ENCODE results near the gene TENM3. TPM values are rescaled to one million over a fixed set of nuclear protein-coding genes. Genes with fewer than 3 reads are reported as not detected.

The TENM3 gene
- polyA plus RNA-seq, 1 of the 3 experiments (the other 2 are of a cell fraction): 10.4 TPM

DNA sequence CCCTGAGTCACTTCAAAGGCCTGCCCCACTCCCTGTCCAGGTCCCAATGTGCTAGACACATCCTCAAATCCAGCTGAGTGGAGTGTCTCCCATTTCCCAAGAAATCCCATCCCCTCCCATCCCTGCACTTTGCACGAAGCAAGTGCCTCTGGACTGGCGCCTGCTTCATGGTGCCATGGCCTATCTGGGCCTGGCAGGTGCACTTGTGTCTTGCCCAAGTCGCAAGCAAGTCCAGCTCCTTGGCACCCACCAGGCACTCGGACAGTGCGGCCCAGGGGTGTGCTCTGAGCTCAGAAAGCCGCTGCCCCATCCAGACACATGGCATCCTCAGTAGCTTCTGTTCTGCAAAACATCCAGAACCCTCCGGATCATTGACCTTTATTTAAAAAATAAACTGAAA lies 576.5 kb downstream of the TENM3 start:
- H3K27me3 ChIP-seq (ENCODE audit: insufficient read depth): no peaks in the 10 kb centered on the region
- H3K9ac ChIP-seq: no peak overlapping the region
- H3K9me3 ChIP-seq: no peaks in the 10 kb centered on the region
- POLR2A ChIA-PET: interaction anchor here (0.6 to 1.4 kb wide), 2 partner anchors 8 to 429 kb away, joined by 3 to 5 read pairs; no protein-coding TSS in a partner anchor
- H3F3A ChIP-seq (replicated peaks; ENCODE audit: insufficient read depth): no peaks in the 10 kb centered on the region
- no peaks in the 10 kb centered on the region for H3K36me3 ChIP-seq (replicated peaks in 1 of 2; ENCODE audit: control insufficient read depth in 1 of 2, insufficient read depth in 2 of 2, low read length in 1 of 2)
- no peaks in the 10 kb centered on the region for H3K4me1 ChIP-seq (ENCODE audit: control insufficient read depth in 1 of 2, insufficient read depth in 2 of 2, low read depth in 1 of 2, low read length in 1 of 2)
- TF ChIP-seq RAD21 (IDR thresholded peaks at IDR 0.05; ENCODE audit: low read length) (no peak), TEAD4 (IDR thresholded peaks at IDR 0.05; ENCODE audit: borderline replicate concordance, insufficient read depth) (no peak), EP300 (IDR thresholded peaks at IDR 0.05; ENCODE audit: borderline replicate concordance in 1 of 2, low read depth in 1 of 2, low read length in 1 of 2) (no peak), EZH2phosphoT487 (IDR thresholded peaks at IDR 0.05; ENCODE audit: borderline replicate concordance, low read depth) (no peak), MXI1 (IDR thresholded peaks at IDR 0.05; ENCODE audit: low read depth, low read length) (no peak)
- TF ChIP-seq, protein P1, sequence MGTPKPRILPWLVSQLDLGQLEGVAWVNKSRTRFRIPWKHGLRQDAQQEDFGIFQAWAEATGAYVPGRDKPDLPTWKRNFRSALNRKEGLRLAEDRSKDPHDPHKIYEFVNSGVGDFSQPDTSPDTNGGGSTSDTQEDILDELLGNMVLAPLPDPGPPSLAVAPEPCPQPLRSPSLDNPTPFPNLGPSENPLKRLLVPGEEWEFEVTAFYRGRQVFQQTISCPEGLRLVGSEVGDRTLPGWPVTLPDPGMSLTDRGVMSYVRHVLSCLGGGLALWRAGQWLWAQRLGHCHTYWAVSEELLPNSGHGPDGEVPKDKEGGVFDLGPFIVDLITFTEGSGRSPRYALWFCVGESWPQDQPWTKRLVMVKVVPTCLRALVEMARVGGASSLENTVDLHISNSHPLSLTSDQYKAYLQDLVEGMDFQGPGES (IDR thresholded peaks at IDR 0.05; ENCODE audit: low read depth, low read length): no peak
- TF ChIP-seq, protein P2, sequence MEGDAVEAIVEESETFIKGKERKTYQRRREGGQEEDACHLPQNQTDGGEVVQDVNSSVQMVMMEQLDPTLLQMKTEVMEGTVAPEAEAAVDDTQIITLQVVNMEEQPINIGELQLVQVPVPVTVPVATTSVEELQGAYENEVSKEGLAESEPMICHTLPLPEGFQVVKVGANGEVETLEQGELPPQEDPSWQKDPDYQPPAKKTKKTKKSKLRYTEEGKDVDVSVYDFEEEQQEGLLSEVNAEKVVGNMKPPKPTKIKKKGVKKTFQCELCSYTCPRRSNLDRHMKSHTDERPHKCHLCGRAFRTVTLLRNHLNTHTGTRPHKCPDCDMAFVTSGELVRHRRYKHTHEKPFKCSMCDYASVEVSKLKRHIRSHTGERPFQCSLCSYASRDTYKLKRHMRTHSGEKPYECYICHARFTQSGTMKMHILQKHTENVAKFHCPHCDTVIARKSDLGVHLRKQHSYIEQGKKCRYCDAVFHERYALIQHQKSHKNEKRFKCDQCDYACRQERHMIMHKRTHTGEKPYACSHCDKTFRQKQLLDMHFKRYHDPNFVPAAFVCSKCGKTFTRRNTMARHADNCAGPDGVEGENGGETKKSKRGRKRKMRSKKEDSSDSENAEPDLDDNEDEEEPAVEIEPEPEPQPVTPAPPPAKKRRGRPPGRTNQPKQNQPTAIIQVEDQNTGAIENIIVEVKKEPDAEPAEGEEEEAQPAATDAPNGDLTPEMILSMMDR (IDR thresholded peaks at IDR 0.05): no peak
- H3K4me2 ChIP-seq: no peak overlapping the region
- H3K4me3 ChIP-seq (ENCODE audit: low read depth in 2 of 2, low read length in 1 of 2): no peak overlapping the region
- H3K79me2 ChIP-seq (ENCODE audit: insufficient read depth): no peaks in the 10 kb centered on the region
- CTCF ChIA-PET: interaction anchor here (0.8 kb wide), 1 partner anchor 13 kb away, joined by 3 read pairs; no protein-coding TSS in a partner anchor
- 73% methylated on average over 7 of the region's 7 CpGs for WGBS (ENCODE audit: low lambda C conversion rate)
- no peak overlapping the region for H3K27ac ChIP-seq (ENCODE audit: low read depth in 2 of 2, low read length in 1 of 2)
- no peak overlapping the region for H2AFZ ChIP-seq (ENCODE audit: low read depth)
- DNase-seq: no peak
- H3K9me2 ChIP-seq: no peaks in the 10 kb centered on the region
- no peaks in the 10 kb centered on the region for H4K20me1 ChIP-seq (ENCODE audit: insufficient read depth)

DNA sequence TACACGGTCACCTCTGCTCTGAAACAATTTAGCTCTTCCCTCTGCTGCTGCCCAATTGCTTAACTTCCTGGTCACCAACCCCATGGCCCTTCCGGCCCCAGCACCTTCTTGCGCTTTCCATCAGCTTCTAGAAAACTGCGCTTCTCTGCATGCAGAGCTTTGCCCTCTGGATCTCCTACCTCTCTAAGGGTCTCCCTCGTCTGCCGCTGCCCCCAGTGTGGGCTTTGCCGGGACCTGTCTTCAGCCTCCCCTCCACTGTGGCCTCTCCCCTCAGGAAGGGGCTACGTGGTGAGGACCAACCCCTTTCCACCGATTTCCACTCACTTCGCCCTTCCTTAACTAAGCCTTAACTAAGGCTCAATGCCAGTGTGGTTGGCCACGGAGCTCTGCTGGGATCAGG lies 579.4 kb downstream of the TENM3 start:
- Histone ChIP-seq H2AFZ (ENCODE audit: low read depth) (no peak overlapping the region), H3K79me2 (ENCODE audit: insufficient read depth) (no peaks in the 10 kb centered on the region), H3K4me1 (ENCODE audit: control insufficient read depth in 1 of 2, insufficient read depth in 2 of 2, low read depth in 1 of 2, low read length in 1 of 2) (no peaks in the 10 kb centered on the region), H3K27ac (ENCODE audit: low read depth in 2 of 2, low read length in 1 of 2) (no peak overlapping the region), H3F3A (replicated peaks; ENCODE audit: insufficient read depth) (no peaks in the 10 kb centered on the region), H3K27me3 (ENCODE audit: insufficient read depth) (no peaks in the 10 kb centered on the region), H3K4me2 (no peak overlapping the region), H3K9ac (no peak overlapping the region), H3K9me3 (no peaks in the 10 kb centered on the region), H3K36me3 (replicated peaks in 1 of 2; ENCODE audit: control insufficient read depth in 1 of 2, insufficient read depth in 2 of 2, low read length in 1 of 2) (no peaks in the 10 kb centered on the region), H3K4me3 (ENCODE audit: low read depth in 2 of 2, low read length in 1 of 2) (no peak overlapping the region), H4K20me1 (ENCODE audit: insufficient read depth) (no peaks in the 10 kb centered on the region), H3K9me2 (no peaks in the 10 kb centered on the region)
- WGBS (ENCODE audit: low lambda C conversion rate): 81% methylated on average over 11 of the region's 11 CpGs
- ChIA-PET CTCF (no interaction called here), POLR2A (no interaction called here)
- DNase-seq: no peak
- TF ChIP-seq SIN3A (IDR thresholded peaks at IDR 0.05; ENCODE audit: borderline replicate concordance, low read depth, low read length): no peak
- no peak for TF ChIP-seq RFX5 (IDR thresholded peaks at IDR 0.05; ENCODE audit: low read length)
- no peak for TF ChIP-seq FOSL2 (IDR thresholded peaks at IDR 0.05; ENCODE audit: borderline replicate concordance, low read depth)
- no peak for TF ChIP-seq MEF2A (IDR thresholded peaks at IDR 0.05; ENCODE audit: borderline replicate concordance, low read depth)
- TF ChIP-seq NFIC (IDR thresholded peaks at IDR 0.05; ENCODE audit: borderline replicate concordance): no peak
- no peak for TF ChIP-seq NRF1 (IDR thresholded peaks at IDR 0.05; ENCODE audit: low read depth, low read length)
- no peak for TF ChIP-seq TCF12 (IDR thresholded peaks at IDR 0.05)
- no peak for TF ChIP-seq FOXM1 (IDR thresholded peaks at IDR 0.05; ENCODE audit: low read depth)
- no peak for TF ChIP-seq YY1 (IDR thresholded peaks at IDR 0.05; ENCODE audit: low read depth)
- no peak for TF ChIP-seq TAF1 (IDR thresholded peaks at IDR 0.05; ENCODE audit: borderline replicate concordance, low read depth, low read length)
- TF ChIP-seq GATA2 (CRISPR knock-in tag; IDR thresholded peaks at IDR 0.05): no peak
- no peak for TF ChIP-seq TEAD4 (IDR thresholded peaks at IDR 0.05; ENCODE audit: borderline replicate concordance, insufficient read depth)
- TF ChIP-seq FOXJ3 (CRISPR knock-in tag; IDR thresholded peaks at IDR 0.05): no peak
- TF ChIP-seq, protein P1 (IDR thresholded peaks at IDR 0.05; ENCODE audit: low read depth, low read length): no peak
- no peak for TF ChIP-seq MXI1 (IDR thresholded peaks at IDR 0.05; ENCODE audit: low read depth, low read length)
- TF ChIP-seq RXRA (IDR thresholded peaks at IDR 0.05; ENCODE audit: borderline replicate concordance, low read depth): no peak
